NCI-H1105 treated with DMSO at 0.1 percent for 48 hours (cell line): ENCODE results near the gene GLRA1.
"Not testable (repeated sequence)": the region's sequence is repeated elsewhere in the genome, so short reads cannot be mapped to it uniquely, and the experiment has no call there.

ENCODE experiments used
- DNase-seq: peaks from one replicate; lab custom pipeline; 2025; lab: John Stamatoyannopoulos, UW

GLRA1 gene

GRCh38 chr5:151881621-151882225 is 42.9 kb downstream of the GLRA1 start:
- DNase-seq = no peak

DNA sequence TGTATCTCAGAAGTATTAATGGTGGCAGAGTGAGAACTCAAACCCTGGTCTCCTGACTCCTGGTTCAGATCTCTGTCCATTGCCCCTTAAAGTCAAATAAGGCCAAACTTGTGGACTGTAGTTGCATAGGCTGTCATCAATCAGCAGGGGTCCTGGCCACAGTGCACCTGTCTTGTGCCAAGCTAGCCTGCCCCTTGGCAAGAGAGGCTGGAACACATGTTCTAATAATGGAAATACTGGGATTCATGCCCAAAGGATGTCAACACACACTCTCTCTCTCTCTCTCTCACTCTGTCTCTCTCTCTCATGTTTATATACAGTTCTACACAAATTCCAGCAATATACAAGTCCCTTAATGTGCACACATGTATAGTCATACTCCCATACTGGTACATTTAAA is 44.3 kb downstream of the GLRA1 start:
- no peak for DNase-seq

GRCh38 chr5:151873701-151874100 is 51.0 kb downstream of the GLRA1 start:
- no peak for DNase-seq

DNA sequence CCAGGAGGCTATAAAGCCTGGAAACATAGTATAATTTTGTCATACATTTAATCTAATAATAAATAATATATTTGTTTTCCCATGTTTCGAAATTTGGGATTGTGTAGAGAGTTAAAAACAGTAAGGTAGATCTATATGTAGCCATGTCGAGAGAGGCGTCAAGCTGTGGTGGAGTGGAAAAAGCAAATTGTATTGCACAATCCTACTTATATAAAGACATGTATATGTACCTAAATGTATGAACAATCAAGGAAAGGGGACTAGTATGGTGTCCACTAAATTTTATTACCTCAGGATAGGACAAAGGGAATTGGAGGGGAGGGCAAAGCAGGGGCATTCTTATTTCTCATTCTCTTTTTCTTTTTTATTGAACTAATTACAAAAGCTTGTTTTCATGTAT is 52.0 kb downstream of the GLRA1 start:
- DNase-seq = no peak

- DNase-seq = no peak
Measured at GRCh38 chr5:151870820-151871219, 53.8 kb downstream of the GLRA1 start.

GRCh38 chr5:151870271-151870670 is 54.4 kb downstream of the GLRA1 start:
- no peak for DNase-seq

GRCh38 chr5:151869843-151870242 is 54.8 kb downstream of the GLRA1 start:
- DNase-seq = no peak

- no peak for DNase-seq
Measured at GRCh38 chr5:151868451-151868850, 56.2 kb downstream of the GLRA1 start.

DNA sequence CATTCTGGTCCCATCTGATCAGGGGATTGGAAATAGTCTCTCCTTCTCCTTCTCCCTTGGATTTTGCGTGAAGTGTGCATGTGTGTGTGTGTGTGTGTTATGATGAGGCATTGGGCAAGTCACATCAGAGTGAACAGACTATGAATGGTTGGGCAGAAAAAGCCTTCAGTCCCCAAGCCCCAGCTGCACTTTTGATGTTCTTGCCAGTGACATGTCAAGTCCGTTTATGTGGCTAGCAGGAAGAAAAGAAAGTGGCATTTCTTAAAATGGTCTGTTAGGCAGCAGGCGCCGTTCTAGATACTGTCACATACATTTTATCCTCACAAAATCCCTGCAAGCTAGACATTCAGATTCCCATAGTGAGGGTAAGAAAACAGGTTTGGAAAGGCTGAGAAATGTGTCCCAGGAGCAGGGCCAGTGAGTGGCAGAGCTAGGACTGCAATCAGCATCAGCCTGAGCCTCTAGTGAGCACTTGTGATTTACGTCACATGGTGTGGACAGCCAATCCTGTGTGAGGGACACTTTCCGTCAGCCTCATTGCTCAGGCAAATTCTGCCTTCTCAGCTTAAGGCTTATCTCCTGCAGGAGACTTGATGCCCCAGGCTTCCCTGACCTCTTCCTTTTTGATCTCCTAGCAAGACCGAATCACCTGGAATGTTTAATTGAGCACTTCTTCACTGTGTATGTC is 60.4 kb downstream of the GLRA1 start:
- no peak for DNase-seq

- no peak for DNase-seq
Measured at GRCh38 chr5:151863566-151863965, 61.1 kb downstream of the GLRA1 start.

DNA sequence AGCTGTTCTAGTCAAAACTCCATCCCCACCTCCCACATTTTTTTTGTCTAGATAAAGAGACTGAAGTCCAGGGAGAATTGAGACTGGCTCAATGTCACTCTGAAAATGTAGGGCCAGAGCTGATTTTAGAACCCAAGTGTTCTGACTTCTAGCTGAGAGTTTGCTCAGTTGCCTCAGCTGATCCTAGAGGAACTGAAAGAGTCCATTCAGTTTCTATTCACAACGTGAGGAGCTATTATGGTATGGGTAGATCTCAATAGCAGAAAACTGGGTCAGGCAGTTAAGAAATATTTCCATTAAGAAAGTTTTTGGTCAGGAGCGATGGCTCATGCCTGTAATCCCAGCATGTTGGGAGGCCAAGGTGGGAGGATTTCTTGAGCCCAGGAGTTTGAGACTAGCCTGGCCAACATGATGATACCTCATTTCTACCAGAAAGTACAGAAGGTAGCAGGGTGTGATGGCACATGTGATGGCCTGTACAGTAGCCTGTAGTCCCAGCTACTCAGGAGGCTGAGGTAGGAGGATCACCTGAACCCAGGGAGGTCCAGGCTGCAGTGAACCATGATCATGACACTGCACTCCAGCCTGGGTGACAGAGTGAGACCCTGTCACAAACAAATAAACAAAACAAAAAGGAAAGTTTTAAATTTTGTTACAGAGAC is 61.7 kb downstream of the GLRA1 start:
- DNase-seq = no peak

DNA sequence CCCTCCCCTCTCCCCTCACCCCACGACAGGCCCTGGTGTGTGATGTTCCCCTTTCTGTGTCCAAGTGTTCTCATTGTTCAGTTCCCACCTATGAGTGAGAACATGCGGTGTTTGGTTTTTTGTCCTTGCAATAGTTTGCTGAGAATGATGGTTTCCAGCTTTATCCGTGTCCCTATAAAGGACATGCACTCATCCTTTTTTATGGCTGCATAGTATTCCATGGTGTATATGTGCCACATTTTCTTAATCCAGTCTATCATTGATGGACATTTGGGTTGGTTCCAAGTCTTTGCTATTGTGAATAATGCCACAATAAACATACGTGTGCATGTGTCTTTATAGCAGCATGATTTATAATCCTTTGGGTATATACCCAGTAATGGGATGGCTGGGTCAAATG is 63.8 kb downstream of the GLRA1 start:
- DNase-seq = not testable (repeated sequence)

DNA sequence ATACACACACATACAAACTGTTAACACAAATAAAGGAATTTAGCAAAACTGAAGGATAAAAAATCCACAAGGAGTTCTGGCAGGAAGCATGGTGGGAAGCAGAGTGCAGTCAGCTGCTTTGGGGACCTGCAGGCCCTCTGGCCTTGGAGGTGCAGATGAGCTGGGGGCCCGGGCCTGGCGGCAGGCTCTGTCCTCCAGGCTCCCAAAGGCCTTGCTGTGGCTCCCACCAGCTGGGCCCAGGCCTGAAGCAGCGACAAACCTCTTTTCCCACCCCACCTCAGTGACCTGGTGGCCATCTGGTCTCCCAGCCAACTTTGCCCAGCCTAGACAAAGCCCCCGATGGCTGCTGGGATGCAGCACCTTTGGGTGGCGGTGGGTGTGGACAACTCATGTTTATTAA is 67.8 kb downstream of the GLRA1 start:
- no peak for DNase-seq

DNA sequence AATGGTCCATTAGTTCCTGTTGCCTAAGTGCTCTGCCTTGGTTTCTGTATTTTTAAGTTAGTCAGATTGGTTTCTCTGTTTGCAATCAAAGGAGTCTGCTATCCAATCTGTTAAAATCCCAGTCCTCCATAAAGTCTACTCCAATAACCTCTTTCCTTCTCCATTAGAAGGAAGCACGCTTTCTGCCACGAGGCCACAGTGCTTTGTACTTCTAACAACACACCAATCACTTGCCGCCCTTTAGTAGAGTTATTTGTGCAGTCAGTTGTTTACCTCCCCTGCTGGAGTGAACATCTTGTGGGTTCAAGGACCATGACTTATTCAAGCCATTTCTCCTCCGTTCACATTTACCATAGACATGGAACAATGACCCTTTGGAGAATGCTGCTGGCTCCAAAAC is 69.0 kb downstream of the GLRA1 start:
- no peak for DNase-seq

DNA sequence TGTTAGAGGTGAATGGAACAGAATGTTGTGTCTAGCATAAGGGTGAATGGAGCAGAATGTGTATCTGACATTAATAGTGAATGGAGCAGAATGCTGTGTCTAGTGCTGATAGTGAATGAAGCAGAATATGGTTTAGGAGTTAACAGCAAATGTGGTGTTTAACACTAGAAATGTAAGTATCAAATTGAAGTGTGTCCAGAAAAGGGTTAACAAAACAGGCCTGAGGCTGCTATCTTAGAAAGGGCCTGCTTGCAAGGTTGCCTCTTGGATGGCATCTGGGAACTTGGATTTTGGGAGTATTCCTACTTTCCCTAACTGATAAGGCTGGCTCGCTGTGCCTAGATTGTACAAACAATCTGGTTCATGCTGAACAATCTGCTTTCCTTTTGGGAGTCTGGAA is 76.8 kb downstream of the GLRA1 start:
- DNase-seq = no peak

- DNase-seq = no peak
Measured at GRCh38 chr5:151846765-151847164, 77.9 kb downstream of the GLRA1 start.

- DNase-seq = not testable (repeated sequence)
Measured at GRCh38 chr5:151832843-151833242, 91.8 kb downstream of the GLRA1 start.

DNA sequence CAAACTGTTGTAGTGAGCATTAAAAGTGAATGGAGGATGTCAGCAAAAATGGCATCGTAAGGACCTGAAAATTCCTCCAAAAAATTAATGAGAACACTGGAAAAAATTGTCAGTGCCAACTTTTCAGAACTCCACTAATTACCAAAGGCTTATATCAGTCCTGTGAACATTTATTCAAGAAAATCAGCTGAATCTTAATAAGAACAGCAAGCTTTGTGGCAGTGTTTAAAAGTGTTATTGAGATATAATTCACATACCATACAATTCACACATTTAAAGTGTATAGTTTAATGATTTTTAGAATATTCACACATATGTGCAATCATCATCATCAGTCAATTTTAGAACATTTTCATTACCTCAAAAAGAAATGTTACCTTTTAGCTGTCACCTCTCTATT is 95.3 kb downstream of the GLRA1 start:
- no peak for DNase-seq

- DNase-seq = peak; percentile 51
Measured at GRCh38 chr5:151825445-151825844, 99.2 kb downstream of the GLRA1 start.

DNA sequence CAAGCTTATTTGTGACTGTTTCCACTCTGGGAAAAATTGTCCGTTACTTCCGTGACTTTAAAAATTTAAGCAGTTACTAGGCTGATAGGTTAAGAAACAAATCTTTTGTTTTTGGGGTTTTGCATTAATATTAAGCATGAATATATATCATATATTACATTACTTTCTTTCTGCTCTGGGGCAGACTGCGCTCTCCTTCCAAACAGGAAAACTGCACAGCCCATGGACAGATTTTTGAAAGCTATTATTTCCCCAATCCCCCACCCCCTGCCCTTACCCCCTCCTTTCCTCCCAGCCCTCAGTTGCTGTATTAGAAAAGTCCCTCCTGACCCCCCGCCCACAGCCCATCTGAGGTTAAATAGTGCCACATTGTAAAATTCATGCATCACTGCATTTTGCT is 102.5 kb downstream of the GLRA1 start:
- DNase-seq = no peak

DNA sequence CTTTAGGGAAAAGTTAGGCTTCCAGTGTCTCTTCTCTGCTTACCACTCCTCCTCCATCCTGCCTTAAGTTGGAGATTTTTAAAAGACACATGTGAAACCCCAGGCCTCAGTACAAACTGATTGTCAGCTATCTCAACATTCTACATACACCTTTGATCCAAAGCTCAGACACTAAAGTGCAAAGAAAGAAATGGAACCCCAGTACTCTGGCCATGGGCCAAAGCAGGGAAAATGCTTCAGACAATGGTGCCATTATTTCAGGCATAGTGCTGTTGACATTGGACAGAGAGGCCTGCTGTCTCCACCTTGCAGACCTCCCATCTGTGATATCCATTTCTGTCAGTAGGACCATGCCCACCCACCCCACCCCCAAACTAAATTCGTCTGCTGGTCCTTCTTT is 103.7 kb downstream of the GLRA1 start:
- peak; percentile 24 for DNase-seq

DNA sequence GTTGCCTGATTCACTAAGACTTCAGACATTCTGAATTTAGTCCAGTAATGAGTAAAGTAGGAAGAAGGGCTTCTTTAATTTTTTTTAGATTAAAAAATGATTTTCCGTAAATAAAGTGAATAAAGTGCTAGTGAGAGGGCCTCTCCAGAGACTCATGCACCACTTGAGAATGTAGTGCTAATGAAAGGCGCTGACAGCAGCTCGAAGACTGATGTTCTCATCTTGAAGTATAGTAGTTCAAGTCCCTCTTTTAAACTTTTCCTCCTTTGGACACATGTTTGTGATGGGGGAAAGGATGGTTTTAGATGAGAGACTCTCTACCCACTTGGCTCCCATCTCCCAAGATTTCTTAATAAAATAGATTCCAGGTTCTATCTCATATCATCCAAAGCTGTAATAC is 104.4 kb downstream of the GLRA1 start:
- no peak for DNase-seq

GRCh38 chr5:151819830-151820229 is 104.8 kb downstream of the GLRA1 start:
- DNase-seq = peak; percentile 0

DNA sequence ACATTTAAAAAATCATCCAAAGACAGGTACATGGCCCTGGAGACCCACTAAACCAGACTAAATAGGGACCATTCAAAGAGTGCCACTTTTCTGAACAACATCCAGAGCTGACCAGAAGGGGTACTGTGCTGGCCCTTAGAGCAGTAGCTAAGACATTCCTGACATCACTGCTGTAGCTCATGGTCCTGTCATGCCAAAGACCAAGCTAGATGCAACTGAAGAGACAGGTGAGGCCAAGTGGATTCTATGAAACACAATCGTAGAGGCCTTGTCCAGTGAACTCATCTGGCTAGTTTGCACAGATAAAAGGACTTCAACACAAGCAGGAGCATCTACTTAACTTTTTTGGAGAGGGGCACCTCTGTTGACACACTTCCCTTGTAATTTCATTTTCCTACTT is 109.6 kb downstream of the GLRA1 start:
- DNase-seq = no peak
